Measurements from ENCODE around the gene ITM2C.

ITM2C gene

DNA sequence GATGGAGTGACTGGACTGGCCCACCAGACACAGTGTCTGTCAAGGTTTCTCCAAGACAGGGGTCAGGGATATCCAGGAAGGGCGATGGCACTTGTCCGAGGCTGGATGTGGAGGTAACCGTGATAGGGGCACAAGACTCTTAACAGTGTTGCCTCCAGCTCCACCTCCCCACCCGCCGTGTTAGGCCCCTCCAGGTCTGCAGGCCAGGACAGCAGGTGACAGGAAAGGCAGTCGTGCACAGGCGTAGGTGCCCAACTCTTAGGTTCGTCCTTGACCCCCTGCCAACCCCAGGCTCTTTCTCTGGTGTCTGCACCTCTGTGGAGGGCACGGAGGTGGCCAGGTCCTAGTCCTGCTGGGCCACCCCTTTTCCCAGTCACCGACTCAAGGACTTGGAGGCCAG lies 10.1 kb downstream of the ITM2C start:
- Mint-ChIP-seq H3K27ac (no peak overlapping the region), H3K4me3 (no peak overlapping the region), H3K9me3 (no peaks in the 10 kb centered on the region), H3K36me3 (peaks cover 10% of the 10 kb centered on the region), H3K4me1 (peaks cover 72% of the 10 kb centered on the region)
- DNase-seq (ENCODE audit: low spot score in 2 of 2) = no peak
- ATAC-seq = no peak

DNA sequence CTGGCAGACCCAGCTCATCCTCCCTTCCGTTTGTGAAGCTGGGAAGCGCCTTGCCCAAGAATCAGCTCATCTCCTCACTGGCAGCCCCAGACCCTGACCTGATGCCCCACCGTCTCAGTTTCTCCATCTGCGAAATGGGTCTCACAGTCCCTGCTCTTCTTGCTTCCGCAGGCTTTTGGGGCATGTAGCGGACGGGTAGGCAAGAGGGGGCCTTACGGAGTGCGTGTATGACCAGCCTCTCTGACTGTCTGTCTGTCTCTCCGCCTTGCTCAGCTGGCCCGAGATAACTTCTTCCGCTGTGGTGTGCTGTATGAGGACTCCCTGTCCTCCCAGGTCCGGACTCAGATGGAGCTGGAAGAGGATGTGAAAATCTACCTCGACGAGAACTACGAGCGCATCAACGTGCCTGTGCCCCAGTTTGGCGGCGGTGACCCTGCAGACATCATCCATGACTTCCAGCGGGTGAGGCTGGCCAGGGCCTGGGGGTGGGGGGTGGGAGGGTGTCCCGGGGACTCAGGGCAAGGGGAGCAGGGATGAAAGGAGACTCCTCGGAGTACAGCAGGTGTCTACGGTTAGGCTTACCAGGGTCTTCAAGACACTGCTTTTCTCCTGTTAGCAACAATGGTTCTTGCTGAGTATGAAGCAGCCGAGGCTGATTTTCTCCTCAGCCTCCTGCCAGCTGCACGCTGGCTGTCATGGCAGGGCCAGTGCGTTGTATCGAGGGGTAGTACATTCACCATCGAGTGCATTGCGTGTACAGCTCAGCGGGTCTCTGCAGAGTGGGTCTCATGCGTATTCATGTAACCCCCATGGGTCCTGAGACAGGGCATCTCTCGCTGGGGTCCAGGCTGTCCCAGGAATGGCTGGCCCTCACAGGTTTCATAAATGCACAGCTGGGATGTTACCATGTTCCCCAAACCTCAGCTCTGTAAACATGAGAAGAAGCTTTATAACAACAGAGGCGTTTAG lies 10.9 kb downstream of the ITM2C start:
- Mint-ChIP-seq H3K36me3 (peaks cover 10% of the 10 kb centered on the region), H3K4me1 (peaks cover 64% of the 10 kb centered on the region), H3K4me3 (no peak overlapping the region), H3K9me3 (no peaks in the 10 kb centered on the region), H3K27ac (no peak overlapping the region)
- DNase-seq (ENCODE audit: low spot score in 2 of 2) (no peak), ATAC-seq (no peak)

DNA sequence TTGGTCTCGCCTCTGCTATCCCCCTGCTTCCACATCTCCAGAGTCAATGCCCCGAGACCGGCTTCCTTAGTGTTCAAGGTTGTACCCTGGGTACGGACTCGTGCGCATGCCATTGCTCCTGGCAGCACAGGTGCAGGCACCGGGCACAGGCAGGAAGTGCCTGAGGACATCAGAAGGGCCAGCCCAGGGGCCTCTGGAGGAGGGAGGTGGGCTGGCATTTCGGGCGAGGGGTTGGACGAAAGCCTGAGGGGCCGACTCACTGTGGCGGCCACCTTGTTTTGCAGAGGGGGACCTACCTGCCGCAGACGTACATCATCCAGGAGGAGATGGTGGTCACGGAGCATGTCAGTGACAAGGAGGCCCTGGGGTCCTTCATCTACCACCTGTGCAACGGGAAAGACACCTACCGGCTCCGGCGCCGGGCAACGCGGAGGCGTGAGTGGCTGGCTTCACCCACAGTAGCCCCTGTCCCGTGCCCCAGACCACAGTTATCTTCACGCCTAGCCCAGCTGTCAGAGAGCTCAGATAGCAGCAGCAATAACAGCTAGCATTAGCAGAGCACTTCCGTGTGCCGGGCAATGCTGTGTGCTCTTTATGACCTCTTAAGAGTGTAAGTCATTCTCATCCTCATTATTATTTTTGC lies 12.5 kb downstream of the ITM2C start:
- no peak for ATAC-seq
- peak overlapping the region; percentile 52 for H3K27ac Mint-ChIP-seq
- peaks cover 10% of the 10 kb centered on the region for H3K36me3 Mint-ChIP-seq
- peak overlapping the region; percentile 62 for H3K4me3 Mint-ChIP-seq
- DNase-seq (ENCODE audit: low spot score in 2 of 2) = no peak
- H3K4me1 Mint-ChIP-seq = peaks cover 62% of the 10 kb centered on the region
- no peaks in the 10 kb centered on the region for H3K9me3 Mint-ChIP-seq

DNA sequence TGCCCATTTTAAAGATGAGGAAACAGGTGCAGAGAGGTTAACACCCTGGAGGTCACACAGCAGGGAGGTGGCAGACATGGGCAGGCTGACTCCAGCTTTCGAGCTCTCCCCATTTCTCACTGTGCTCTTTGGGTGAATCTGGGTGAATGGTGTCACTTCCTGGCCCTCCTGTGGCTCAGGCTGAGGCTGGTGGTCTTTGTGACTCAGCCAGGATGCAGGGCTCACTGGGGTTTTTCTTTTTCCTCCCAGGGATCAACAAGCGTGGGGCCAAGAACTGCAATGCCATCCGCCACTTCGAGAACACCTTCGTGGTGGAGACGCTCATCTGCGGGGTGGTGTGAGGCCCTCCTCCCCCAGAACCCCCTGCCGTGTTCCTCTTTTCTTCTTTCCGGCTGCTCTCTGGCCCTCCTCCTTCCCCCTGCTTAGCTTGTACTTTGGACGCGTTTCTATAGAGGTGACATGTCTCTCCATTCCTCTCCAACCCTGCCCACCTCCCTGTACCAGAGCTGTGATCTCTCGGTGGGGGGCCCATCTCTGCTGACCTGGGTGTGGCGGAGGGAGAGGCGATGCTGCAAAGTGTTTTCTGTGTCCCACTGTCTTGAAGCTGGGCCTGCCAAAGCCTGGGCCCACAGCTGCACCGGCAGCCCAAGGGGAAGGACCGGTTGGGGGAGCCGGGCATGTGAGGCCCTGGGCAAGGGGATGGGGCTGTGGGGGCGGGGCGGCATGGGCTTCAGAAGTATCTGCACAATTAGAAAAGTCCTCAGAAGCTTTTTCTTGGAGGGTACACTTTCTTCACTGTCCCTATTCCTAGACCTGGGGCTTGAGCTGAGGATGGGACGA lies 13.2 kb downstream of the ITM2C start:
- Mint-ChIP-seq H3K36me3 (peaks cover 10% of the 10 kb centered on the region), H3K27ac (peak overlapping the region; percentile 52), H3K4me3 (peak overlapping the region; percentile 62), H3K9me3 (no peaks in the 10 kb centered on the region), H3K4me1 (peaks cover 57% of the 10 kb centered on the region)
- peak; percentile 95 for ATAC-seq
- peak in 1 of 2 donors; percentile 86 for DNase-seq (ENCODE audit: low spot score in 2 of 2)

DNA sequence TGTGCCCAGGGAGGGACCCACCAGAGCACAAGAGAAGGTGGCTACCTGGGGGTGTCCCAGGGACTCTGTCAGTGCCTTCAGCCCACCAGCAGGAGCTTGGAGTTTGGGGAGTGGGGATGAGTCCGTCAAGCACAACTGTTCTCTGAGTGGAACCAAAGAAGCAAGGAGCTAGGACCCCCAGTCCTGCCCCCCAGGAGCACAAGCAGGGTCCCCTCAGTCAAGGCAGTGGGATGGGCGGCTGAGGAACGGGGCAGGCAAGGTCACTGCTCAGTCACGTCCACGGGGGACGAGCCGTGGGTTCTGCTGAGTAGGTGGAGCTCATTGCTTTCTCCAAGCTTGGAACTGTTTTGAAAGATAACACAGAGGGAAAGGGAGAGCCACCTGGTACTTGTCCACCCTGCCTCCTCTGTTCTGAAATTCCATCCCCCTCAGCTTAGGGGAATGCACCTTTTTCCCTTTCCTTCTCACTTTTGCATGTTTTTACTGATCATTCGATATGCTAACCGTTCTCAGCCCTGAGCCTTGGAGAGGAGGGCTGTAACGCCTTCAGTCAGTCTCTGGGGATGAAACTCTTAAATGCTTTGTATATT lies 14.0 kb downstream of the ITM2C start:
- H3K27ac Mint-ChIP-seq = peak overlapping the region; percentile 52
- no peak for ATAC-seq
- H3K4me3 Mint-ChIP-seq = no peak overlapping the region
- no peaks in the 10 kb centered on the region for H3K9me3 Mint-ChIP-seq
- DNase-seq (ENCODE audit: low spot score in 2 of 2) = no peak
- peaks cover 10% of the 10 kb centered on the region for H3K36me3 Mint-ChIP-seq
- peaks cover 50% of the 10 kb centered on the region for H3K4me1 Mint-ChIP-seq

DNA sequence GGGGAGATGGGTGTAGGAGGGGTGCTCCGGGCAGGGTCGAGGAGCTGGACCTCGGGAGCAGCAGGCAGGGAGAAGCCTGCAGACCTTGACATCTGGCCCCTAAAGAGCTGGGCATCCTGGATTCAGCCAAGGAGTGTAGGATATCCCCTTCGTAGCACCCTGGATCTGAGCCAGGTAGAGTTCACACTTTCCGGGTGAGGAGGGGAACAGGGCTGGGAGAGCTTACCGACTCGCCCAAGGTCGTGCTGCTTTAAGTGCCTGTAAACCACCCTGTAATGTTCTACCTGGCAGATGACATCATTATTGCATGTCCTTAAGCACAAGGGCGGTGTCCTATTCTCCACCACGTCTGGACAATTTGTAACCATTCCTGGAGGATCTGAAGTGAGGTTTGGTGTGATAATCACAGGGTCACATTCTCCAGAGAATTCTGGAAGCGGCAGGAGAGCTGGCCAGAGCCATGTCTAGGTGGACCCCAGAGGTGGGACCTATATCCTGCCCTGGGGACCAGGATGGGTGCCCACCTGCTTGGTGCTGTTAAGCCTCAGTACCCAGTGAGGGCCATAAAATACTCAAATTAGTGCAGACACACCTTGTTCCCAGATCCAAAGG lies 14.6 kb downstream of the ITM2C start:
- no peak for DNase-seq (ENCODE audit: low spot score in 2 of 2)
- Mint-ChIP-seq H3K9me3 (no peaks in the 10 kb centered on the region), H3K36me3 (peaks cover 10% of the 10 kb centered on the region), H3K27ac (peak overlapping the region; percentile 52), H3K4me3 (no peak overlapping the region), H3K4me1 (peaks cover 44% of the 10 kb centered on the region)
- no peak for ATAC-seq

DNA sequence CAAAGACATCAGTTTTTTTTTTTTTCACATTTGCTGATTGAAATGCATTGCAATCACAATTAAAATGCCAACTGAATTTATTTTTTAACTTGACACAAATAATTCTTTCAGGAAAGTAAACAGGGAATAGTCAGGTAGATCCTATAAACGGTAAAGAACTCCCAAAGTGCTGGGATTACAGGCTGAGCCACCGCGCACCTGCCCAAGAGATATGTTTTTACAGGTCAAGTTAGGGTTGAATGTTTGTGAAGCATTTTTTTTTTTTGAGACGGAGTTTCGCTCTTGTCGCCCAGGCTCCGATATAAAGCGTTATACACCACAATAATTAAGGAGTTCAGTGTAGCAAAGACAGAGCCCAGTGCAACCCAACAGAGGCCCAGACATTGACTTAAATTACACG lies 15.1 kb downstream of the ITM2C start:
- ATAC-seq = no peak
- peaks cover 10% of the 10 kb centered on the region for H3K36me3 Mint-ChIP-seq
- H3K4me3 Mint-ChIP-seq = no peak overlapping the region
- H3K27ac Mint-ChIP-seq = no peak overlapping the region
- H3K9me3 Mint-ChIP-seq = no peaks in the 10 kb centered on the region
- peaks cover 39% of the 10 kb centered on the region for H3K4me1 Mint-ChIP-seq
- no peak for DNase-seq (ENCODE audit: low spot score in 2 of 2)

DNA sequence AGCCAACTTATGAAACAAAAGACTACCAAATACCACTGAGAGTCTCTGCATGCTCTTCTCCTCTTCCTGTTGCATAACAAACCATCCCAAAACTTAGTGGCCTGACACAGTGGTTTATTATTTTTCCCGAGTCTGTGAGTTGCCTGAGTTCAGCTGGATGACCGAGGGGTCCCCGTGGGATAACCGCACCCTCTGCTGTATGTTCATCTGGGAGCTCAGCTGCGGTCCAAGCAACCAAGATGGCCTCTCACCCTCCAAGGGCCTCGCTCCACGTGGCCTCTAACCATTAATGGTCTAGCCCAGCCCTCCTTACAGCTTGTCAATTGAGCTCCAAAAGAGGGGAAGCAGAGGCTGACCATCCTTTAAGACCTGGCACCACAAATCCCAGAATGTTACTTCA lies 17.1 kb downstream of the ITM2C start:
- DNase-seq (ENCODE audit: low spot score in 2 of 2) = no peak
- H3K9me3 Mint-ChIP-seq = no peaks in the 10 kb centered on the region
- peaks cover 10% of the 10 kb centered on the region for H3K36me3 Mint-ChIP-seq
- no peak overlapping the region for H3K27ac Mint-ChIP-seq
- H3K4me1 Mint-ChIP-seq = peaks cover 26% of the 10 kb centered on the region
- ATAC-seq = no peak
- no peak overlapping the region for H3K4me3 Mint-ChIP-seq

DNA sequence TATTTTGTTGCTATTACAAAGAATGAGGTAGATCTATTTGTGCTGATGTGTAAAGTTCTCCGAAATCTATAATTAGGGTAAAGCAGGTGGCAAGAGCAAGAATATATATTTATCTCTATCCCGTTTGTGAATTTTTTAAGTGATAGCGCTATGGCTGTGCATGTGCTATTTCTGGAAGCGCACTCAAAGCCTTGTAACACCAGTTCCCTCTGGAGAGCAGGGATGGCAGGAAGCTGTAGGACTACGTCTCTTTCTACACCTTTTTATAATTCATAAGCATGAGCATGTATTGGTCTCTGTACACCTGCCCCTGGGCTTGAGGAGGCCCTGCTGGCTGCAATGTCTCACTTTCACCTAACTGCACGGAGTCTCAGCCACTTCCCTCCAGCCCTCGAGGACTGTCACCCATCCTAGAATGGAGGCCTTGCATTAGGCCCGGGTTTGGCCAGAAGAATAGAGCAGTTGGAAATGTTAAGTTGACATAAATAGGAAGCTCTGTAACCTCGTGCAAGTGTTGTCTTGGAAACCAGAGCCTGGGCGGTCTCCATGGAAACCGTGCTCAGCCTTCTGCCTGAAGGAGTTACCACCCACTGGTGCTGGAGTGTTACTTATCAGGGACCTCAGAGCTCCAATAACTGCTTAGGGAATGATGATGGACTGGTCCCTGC lies 20.9 kb downstream of the ITM2C start:
- no peak overlapping the region for H3K4me3 Mint-ChIP-seq
- no peak for ATAC-seq

DNA sequence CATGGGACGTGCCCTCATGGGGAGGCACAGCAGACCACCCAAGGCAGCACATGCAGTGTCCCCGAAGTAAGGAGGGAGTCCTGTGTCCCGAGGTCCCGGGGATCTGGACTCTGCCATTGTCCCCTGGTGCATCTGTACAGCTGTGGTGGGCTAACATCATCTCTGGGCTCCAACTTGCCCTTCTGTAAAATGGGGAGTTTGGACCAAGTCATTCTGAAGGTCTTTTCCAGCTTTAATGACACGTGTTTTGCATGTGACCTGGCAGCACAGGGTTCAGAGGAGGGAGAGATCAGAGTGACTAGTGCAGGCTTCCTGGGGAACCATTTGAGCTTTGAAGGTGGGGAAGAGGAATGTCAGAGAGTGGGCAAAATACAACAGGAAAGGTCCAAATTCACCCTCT lies 21.5 kb downstream of the ITM2C start:
- no peaks in the 10 kb centered on the region for H3K9me3 Mint-ChIP-seq
- DNase-seq (ENCODE audit: low spot score in 2 of 2) (no peak), ATAC-seq (no peak)
- H3K4me1 Mint-ChIP-seq = peaks cover 2% of the 10 kb centered on the region
- H3K27ac Mint-ChIP-seq = no peak overlapping the region
- H3K36me3 Mint-ChIP-seq = peaks cover 6% of the 10 kb centered on the region
- H3K4me3 Mint-ChIP-seq = no peak overlapping the region

More for the DNA sequence above, 20.9 kb downstream of the ITM2C start:
- Mint-ChIP-seq H3K27ac (no peak overlapping the region), H3K9me3 (no peaks in the 10 kb centered on the region), H3K4me1 (no peaks in the 10 kb centered on the region), H3K36me3 (peaks cover 6% of the 10 kb centered on the region)
- DNase-seq (ENCODE audit: low spot score in 2 of 2) = no peak

DNA sequence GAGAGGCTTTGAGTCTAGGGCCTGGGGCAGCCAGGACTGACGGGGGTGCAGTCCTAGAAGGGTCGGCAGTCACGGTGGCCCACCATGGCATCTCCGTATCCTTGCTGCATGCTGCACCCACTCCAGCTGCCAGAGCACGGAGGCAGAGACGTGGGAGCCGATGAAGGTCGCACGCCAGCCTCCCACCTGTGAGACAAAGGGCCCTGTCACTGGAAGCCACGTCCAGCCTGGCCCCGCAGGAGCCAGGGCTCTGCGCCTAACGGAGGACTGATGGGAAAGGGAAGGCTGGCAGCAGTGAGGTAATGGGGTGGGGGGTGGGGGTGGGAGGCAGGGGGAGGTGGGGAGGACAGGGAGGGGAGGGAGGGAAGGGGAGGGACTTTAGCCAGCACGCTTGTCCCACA lies 21.9 kb downstream of the ITM2C start:
- Mint-ChIP-seq H3K9me3 (no peaks in the 10 kb centered on the region), H3K4me1 (peaks cover 6% of the 10 kb centered on the region), H3K27ac (no peak overlapping the region), H3K36me3 (peaks cover 6% of the 10 kb centered on the region), H3K4me3 (no peak overlapping the region)
- ATAC-seq (no peak), DNase-seq (ENCODE audit: low spot score in 2 of 2) (no peak)

DNA sequence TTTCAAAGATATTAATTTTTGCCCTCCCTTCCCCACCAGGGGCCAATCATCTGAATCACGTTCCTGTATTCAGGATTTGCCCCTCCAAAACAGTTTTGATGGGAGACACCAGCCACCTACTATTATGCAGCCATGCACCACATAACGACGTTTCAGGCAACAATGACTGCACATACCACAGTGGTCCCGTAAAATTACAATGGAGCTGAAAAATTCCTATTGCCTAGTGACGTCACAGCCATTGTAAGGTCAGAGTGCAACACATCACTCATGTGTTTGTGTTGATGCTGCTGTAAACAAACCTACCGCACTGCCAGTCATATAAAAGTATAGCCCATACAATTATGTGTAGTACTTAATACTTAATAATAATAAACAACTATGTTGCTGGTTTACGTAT lies 22.6 kb downstream of the ITM2C start:
- H3K4me3 Mint-ChIP-seq = no peak overlapping the region
- ATAC-seq (no peak), DNase-seq (ENCODE audit: low spot score in 2 of 2) (no peak)
- no peaks in the 10 kb centered on the region for H3K9me3 Mint-ChIP-seq
- peaks cover 6% of the 10 kb centered on the region for H3K36me3 Mint-ChIP-seq
- H3K27ac Mint-ChIP-seq = no peak overlapping the region
- peaks cover 6% of the 10 kb centered on the region for H3K4me1 Mint-ChIP-seq

DNA sequence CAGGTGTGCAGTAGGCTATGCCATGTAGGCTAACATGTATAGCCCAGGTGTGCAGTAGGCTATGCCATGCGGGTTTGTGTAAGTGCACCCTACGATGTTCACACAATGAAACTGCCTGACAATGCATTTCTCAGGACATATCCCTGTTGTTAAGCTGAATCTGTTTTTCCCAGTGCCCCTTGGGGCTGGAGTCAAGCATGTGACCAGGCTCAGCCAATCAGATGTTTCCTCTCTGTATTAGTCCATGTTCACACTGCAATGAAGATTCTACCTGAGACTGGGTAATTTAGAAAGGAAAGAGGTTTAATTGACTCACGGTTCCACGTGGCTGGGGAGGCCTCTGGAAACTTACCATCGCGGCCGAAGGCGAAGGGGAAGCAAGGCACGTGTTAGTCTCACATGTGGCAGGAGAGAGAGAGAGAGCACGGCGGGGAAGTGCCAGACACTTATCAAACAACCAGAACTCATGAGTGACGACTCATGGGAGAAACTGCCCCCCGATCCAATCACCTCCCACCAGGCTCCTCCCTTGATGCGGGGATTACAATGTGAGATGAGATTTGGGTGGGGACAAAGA lies 24.2 kb downstream of the ITM2C start:
- no peak overlapping the region for H3K27ac Mint-ChIP-seq
- peaks cover 6% of the 10 kb centered on the region for H3K36me3 Mint-ChIP-seq
- no peaks in the 10 kb centered on the region for H3K9me3 Mint-ChIP-seq
- H3K4me1 Mint-ChIP-seq = peaks cover 14% of the 10 kb centered on the region
- no peak overlapping the region for H3K4me3 Mint-ChIP-seq
- no peak for ATAC-seq
- DNase-seq (ENCODE audit: low spot score in 2 of 2) = no peak

Measured in stimulated activated effector memory CD8-positive, alpha-beta T cell treated with anti-CD3 and anti-CD28 coated beads, Interleukin-12 subunit alpha, Interleukin-12 subunit beta, amount 100 ng/mL, for 72 hours (primary cell).